ENCODE data around the gene RBM43. TPM values are rescaled to one million over a fixed set of nuclear protein-coding genes. Genes with fewer than 3 reads are reported as not detected.

The RBM43 gene
- total RNA-seq, 1 donor from 2014 or later: 5.4 TPM

DNA sequence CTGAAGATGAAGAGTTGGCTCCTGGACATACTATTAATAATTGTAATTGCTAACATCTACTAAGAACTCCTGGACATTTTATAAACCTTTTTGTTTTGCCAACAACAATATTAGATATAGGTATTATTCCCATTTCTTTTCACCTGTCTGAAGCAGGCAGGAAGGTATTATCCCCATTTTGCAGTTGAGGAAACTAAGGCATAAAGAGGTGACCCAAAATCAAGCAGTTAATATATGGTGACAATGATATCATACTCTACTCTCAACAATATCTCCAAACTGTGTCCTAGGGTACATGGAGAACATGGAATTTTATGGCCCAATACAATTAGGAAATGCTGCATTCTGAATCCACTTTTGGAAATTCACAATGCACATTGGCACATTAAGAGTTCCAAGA, 29.6 kb upstream of the RBM43 start:
- no peak overlapping the region for H3K4me3 Mint-ChIP-seq (ENCODE audit: unreplicated experiment)

DNA sequence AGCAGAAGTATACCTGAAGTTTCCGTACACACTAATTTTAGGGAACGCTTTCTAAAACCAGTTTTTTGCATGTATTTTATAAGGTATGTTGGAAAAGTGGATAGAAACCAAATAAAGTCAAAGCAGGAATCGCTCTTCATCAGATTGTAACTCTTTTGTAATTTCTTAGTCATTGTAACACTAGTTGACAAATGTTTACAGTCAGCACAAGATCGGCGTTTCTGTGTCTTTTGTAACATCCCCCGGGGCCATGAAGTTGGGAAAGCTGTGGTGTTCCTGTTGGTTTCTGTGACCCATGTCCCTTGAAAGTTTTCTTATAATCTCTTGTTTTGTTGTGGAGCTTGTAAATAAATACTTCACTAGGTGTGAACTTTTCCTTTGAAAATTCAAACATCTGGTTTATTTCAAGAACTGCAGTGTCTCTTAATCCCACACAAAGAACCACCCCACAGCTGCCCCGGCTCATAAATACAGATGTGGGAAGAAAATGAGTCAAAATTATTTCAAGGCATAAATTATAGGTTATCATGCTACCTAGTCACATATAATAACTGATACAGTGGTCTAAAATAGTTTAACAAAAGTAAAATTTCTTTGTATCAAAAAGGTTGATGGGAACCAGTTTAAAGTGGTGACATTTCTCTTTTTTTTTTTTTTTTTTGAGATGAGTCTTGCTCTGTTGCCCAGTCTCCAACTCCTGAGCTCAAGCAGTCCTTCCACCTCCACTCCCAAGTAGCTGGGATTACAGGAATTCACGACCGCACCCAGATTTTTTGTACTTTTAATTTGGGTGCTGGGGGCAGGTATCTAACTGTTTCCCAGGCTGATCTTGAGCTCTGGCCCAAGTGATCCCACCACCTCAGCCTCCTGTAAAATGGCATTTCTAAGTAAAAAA, 28.6 kb upstream of the RBM43 start:
- peak overlapping the region; percentile 76 for H3K4me3 Mint-ChIP-seq (ENCODE audit: unreplicated experiment)
- no peaks in the 10 kb centered on the region for H3K36me3 Mint-ChIP-seq (ENCODE audit: low read depth)
- H3K9me3 Mint-ChIP-seq (ENCODE audit: low read depth): no peaks in the 10 kb centered on the region
- no peak for DNase-seq (ENCODE audit: low spot score)
- H3K4me1 Mint-ChIP-seq (ENCODE audit: low read depth): peaks cover 17% of the 10 kb centered on the region
- H3K27me3 Mint-ChIP-seq (ENCODE audit: low read depth): no peaks in the 10 kb centered on the region
- TF ChIP-seq, protein P1, sequence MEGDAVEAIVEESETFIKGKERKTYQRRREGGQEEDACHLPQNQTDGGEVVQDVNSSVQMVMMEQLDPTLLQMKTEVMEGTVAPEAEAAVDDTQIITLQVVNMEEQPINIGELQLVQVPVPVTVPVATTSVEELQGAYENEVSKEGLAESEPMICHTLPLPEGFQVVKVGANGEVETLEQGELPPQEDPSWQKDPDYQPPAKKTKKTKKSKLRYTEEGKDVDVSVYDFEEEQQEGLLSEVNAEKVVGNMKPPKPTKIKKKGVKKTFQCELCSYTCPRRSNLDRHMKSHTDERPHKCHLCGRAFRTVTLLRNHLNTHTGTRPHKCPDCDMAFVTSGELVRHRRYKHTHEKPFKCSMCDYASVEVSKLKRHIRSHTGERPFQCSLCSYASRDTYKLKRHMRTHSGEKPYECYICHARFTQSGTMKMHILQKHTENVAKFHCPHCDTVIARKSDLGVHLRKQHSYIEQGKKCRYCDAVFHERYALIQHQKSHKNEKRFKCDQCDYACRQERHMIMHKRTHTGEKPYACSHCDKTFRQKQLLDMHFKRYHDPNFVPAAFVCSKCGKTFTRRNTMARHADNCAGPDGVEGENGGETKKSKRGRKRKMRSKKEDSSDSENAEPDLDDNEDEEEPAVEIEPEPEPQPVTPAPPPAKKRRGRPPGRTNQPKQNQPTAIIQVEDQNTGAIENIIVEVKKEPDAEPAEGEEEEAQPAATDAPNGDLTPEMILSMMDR (IDR thresholded peaks at IDR 0.05): no peak
- peak overlapping the region; percentile 86 for H3K27ac Mint-ChIP-seq (ENCODE audit: unreplicated experiment)

More for the DNA sequence above, 29.6 kb upstream of the RBM43 start:
- DNase-seq (ENCODE audit: low spot score): no peak
- H3K9me3 Mint-ChIP-seq (ENCODE audit: low read depth): no peaks in the 10 kb centered on the region
- no peaks in the 10 kb centered on the region for H3K36me3 Mint-ChIP-seq (ENCODE audit: low read depth)
- H3K4me1 Mint-ChIP-seq (ENCODE audit: low read depth): peaks cover 17% of the 10 kb centered on the region
- H3K27ac Mint-ChIP-seq (ENCODE audit: unreplicated experiment): no peak overlapping the region
- no peaks in the 10 kb centered on the region for H3K27me3 Mint-ChIP-seq (ENCODE audit: low read depth)
- TF ChIP-seq, protein P1 (IDR thresholded peaks at IDR 0.05): no peak

DNA sequence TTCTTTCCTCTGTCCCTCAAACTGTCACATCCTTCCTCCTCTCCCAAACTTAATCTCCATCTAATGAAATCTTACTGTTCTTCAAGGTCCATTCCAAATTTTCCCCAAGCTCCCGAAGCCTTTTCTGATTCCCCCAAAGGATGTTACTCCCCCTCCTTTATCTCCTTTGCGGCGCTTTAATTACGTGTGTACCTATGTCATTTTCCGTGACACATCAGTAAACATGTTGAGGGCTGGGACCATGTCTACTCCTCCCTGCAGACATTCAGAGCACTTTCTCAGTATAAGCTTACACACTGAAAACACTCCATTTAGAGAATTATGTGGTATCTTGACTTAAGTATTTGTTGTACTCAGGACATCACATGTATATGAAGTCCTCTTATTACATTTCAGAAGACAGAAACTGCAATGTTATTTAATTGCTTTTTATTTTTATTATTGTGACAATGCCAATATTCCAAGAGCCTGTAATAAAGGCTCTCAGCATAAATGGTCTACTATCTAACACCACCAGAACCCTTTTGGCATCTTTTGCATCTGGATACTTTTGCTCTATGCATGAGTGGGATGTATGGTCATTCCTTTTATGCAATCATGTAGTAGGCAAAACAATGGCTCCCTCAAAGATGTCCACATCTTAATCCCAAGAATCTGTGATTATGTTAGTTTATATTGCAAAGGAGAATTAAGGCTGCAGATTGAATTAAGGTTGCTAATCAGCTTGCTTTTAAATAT, 26.0 kb upstream of the RBM43 start:
- Mint-ChIP-seq H3K27me3 (ENCODE audit: low read depth) (no peaks in the 10 kb centered on the region), H3K36me3 (ENCODE audit: low read depth) (no peaks in the 10 kb centered on the region), H3K4me3 (ENCODE audit: unreplicated experiment) (peak overlapping the region; percentile 35), H3K9me3 (ENCODE audit: low read depth) (no peaks in the 10 kb centered on the region), H3K27ac (ENCODE audit: unreplicated experiment) (no peak overlapping the region), H3K4me1 (ENCODE audit: low read depth) (peaks cover 17% of the 10 kb centered on the region)
- TF ChIP-seq, protein P1 (IDR thresholded peaks at IDR 0.05): no peak
- DNase-seq (ENCODE audit: low spot score): no peak

DNA sequence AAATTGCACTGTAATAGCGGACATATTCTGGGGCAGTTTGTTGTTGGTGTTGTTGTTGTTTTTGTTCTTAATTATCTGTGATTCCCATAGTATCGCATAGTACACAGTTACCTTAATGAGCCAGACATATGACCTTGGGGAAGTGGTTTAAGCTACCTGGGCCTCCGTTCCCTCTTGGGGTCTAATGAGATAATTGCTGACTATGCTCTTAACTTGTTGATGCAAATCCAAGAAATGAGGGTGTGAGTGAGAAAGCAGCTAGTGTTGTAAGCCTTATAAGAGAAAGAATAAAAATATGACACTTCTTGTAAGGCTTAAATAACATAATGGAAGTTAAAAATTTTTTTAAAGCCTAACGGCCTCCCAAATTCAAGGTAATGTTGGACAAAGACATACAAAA, 20.7 kb upstream of the RBM43 start:
- Mint-ChIP-seq H3K4me1 (ENCODE audit: low read depth) (peaks cover 5% of the 10 kb centered on the region), H3K27me3 (ENCODE audit: low read depth) (no peaks in the 10 kb centered on the region), H3K9me3 (ENCODE audit: low read depth) (no peaks in the 10 kb centered on the region), H3K36me3 (ENCODE audit: low read depth) (peaks cover 8% of the 10 kb centered on the region), H3K4me3 (ENCODE audit: unreplicated experiment) (no peak overlapping the region), H3K27ac (ENCODE audit: unreplicated experiment) (no peak overlapping the region)
- no peak for DNase-seq (ENCODE audit: low spot score)
- TF ChIP-seq, protein P1 (IDR thresholded peaks at IDR 0.05): no peak

DNA sequence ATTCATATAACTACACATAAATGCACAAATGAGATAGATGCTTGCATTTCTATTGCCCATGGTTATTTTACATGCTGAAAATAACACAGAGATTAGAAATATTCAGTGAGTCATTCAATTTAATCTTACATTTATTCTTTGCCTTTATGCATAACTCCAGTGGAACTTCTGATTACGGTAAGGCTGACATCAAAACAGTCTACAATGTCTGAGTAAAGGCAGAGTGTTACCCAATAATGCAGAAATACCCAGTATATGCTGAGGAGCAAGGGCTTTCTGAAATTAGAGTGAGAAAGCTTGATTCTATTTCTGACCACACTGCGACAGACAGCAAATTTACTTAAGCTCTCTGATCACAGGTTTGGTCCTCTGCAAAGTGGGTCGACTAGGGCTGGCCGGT, 18.6 kb upstream of the RBM43 start:
- Mint-ChIP-seq H3K27ac (ENCODE audit: unreplicated experiment) (no peak overlapping the region), H3K4me3 (ENCODE audit: unreplicated experiment) (no peak overlapping the region), H3K36me3 (ENCODE audit: low read depth) (peaks cover 13% of the 10 kb centered on the region), H3K27me3 (ENCODE audit: low read depth) (no peaks in the 10 kb centered on the region), H3K4me1 (ENCODE audit: low read depth) (peaks cover 3% of the 10 kb centered on the region), H3K9me3 (ENCODE audit: low read depth) (no peaks in the 10 kb centered on the region)
- no peak for DNase-seq (ENCODE audit: low spot score)
- TF ChIP-seq, protein P1 (IDR thresholded peaks at IDR 0.05): no peak
